GM21381 (cell line): ENCODE data around the gene GCDH.
"Not testable (repeated sequence)": the region's sequence is repeated elsewhere in the genome, so short reads cannot be mapped to it uniquely, and the experiment has no call there.

ENCODE experiments used
- ATAC-seq: cut with Tn5 transposase; IDR thresholded peaks from one replicate; pipeline ENCODE4 v1.9.1; 2021; ENCODE audit warnings: mild to moderate bottlenecking, moderate library complexity; ENCODE audit not compliant: unreplicated experiment

Gene GCDH

GRCh38 chr19:12890787-12891552 is at the start of gene GCDH:
Gene GCDH, plus strand, starts transcription at chr19:12891160. Its CDS starts 145 bp downstream, at chr19:12891305.
- ATAC-seq: peak; percentile 86

- no peak for ATAC-seq
Observed at GRCh38 chr19:12842511-12842910, 48.4 kb upstream of the GCDH start.

- no peak for ATAC-seq
Observed at GRCh38 chr19:12843328-12843727, 47.6 kb upstream of the GCDH start.

GRCh38 chr19:12843999-12844732 is 46.8 kb upstream of the GCDH start:
- ATAC-seq: no peak

GRCh38 chr19:12846613-12847012 is 44.3 kb upstream of the GCDH start:
- not testable (repeated sequence) for ATAC-seq

- ATAC-seq: no peak
Observed at GRCh38 chr19:12847159-12848139, 43.5 kb upstream of the GCDH start.

GRCh38 chr19:12856653-12857052 is 34.3 kb upstream of the GCDH start:
- no peak for ATAC-seq

GRCh38 chr19:12858041-12858928 is 32.7 kb upstream of the GCDH start:
- no peak for ATAC-seq

GRCh38 chr19:12859546-12859945 is 31.4 kb upstream of the GCDH start:
- ATAC-seq: no peak

- ATAC-seq: no peak
Observed at GRCh38 chr19:12864143-12864542, 26.8 kb upstream of the GCDH start.

- no peak for ATAC-seq
Observed at GRCh38 chr19:12864721-12865715, 25.9 kb upstream of the GCDH start.

- no peak for ATAC-seq
Observed at GRCh38 chr19:12865746-12866415, 25.1 kb upstream of the GCDH start.

- ATAC-seq: no peak
Observed at GRCh38 chr19:12866416-12867119, 24.4 kb upstream of the GCDH start.

- ATAC-seq: no peak
Observed at GRCh38 chr19:12867120-12868099, 23.6 kb upstream of the GCDH start.

GRCh38 chr19:12868540-12869112 is 22.3 kb upstream of the GCDH start:
- no peak for ATAC-seq

GRCh38 chr19:12871681-12872080 is 19.3 kb upstream of the GCDH start:
- no peak for ATAC-seq
